Measurements from ENCODE around the gene LYSMD2.
"Not testable (repeated sequence)": the region's sequence is repeated elsewhere in the genome, so short reads cannot be mapped to it uniquely, and the experiment has no call there.

LYSMD2 gene, protein sequence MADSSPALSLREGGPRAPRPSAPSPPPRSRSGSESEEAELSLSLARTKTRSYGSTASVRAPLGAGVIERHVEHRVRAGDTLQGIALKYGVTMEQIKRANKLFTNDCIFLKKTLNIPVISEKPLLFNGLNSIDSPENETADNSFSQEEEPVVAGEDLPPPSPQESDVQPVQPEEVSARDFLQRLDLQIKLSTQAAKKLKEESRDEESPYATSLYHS
- total RNA-seq = 24.8 to 31.0 reads per million in 2 donors

DNA sequence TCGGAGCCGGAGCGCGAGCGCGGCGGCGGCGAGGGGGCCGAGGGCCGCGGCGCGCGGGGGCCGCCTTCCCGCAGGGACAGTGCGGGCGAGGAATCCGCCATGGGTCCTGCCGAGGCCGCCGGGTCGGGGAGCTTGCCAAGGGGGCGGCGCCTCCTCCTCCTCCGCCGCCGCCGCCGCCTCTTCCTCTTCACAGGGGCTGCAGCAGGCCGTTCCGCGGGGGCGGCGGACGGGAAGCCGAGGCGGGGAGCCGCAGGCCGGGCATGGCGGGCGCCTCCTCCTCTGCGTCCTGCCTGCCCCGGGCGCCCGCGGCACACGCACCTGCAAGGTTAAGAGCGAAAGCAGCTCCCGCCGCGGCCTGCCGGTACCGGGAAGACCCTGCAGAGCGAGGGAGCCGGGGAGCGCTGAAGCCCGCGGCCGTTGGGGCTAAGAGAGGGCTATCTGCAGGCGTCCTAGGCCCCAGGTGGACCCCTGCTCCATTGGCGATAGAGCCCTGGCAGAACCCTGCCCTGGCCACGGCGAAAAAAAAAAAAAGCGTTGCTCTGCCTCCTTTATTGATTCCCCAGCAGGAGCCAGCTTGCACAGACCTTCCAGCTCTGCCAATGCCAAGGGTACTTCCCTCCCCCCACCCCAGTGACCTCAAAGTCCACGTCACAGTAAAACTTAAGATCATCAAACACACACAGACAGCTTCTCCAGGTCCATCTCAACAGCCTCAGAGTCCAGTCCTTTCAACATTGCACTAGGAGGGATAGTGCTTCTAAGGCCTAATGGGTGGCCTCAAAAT, at the start of gene LYSMD2:
LYSMD2 (minus strand) TSS at position 134 of the 784 bp plus-strand sequence; CDS start at position 101, 33 bp downstream.
- peak; percentile 56 for DNase-seq

DNA sequence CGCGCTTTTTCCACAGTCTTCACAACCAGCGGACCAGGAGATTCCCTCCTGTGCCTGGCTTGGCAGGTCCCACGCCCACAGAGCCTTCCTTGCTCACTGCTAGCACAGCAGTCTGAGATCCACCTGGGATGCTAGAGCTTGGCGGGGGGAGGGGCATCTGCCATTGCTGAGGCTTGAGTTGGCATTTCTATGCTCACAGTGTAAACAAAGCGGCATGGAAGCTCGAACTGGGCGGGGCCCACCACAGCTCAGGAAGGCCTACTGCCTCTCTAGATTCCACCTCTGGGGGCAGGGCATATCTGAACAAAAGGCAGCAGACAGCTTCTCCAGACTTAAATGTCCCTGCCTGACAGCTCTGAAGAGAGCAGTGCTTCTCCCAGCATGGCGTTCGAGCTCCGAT, 49.7 kb upstream of the LYSMD2 start:
- not testable (repeated sequence) for DNase-seq

DNA sequence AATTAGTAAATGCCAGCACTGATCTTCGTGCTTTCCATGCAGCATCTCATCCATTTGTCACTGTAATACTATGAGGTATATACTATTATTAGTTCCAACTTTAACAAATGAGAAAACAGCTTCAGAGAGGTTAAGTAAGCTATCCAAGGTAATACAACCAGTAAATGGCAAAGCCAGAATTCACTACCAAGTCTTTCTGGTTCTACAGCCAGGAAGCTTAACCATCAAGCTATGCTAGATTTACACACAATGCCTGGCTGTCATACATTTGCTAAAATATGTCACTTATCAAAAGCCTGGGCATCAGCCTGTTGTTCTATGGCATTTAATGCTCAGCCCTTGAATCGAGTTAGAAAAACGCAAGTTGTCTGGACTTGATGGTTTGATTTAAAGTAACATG, 46.5 kb upstream of the LYSMD2 start:
- DNase-seq = no peak

DNA sequence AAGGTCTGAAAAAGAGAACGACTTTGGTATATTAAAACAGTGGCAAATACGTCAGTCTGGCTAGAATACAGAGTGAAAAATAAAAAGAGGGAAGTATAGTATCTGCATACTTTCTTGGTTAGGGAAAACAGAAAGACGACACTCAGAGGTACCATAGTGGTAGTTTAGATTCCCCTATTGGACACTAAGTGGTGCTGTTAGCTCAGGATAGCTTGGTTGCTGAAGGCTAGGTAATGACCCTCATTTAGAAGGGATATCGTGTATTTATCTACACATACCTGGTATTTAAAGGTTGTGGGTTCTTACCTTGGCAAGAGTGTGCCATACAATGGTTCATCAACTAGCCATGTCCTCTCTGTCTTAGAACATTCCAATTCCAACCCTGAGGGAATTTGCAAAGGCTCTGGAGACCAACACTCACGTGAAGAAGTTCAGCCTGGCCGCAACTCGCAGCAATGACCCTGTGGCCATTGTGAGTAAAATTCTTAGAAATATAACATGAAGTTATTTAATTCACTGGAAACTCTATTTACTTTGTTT, 45.0 kb upstream of the LYSMD2 start:
- no peak for DNase-seq

DNA sequence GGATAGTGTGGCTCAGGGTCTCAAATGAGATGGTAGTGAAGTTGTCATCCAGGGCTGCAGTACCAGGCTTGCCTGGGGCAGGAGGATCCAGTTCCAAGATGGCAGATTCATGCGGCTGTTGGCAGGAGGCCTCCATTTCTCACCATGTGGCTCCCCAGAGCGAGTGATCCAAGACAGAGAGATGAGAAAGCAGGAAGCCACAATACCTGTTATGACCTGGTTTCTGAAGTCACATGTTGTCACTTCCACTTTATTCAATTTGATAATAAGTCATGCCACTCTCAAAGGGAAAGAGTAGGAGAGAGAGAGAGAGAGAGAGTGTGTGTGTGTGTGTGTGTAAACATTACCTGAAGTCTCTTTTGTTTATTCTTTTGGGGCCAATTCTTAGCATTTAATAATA, 44.1 kb upstream of the LYSMD2 start:
- no peak for DNase-seq

DNA sequence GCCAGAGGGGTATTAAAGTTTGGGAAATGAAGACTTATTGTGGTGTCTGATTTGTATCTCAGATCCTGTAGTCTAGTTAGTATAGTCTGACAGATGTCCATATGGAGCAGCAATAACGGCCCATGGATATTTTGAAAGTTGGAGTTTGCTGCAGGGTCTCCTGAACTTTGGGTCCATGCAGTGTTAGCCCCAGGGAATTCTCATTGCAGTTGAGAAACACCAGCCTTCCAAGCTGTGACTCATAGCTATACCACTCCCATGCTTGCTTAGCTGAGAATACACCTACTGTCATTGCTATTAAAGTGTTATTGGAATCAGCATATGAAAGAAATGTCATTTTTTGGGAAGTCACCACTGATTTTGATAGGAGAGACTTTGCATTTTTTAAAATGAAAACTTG, 43.2 kb upstream of the LYSMD2 start:
- DNase-seq = no peak

DNA sequence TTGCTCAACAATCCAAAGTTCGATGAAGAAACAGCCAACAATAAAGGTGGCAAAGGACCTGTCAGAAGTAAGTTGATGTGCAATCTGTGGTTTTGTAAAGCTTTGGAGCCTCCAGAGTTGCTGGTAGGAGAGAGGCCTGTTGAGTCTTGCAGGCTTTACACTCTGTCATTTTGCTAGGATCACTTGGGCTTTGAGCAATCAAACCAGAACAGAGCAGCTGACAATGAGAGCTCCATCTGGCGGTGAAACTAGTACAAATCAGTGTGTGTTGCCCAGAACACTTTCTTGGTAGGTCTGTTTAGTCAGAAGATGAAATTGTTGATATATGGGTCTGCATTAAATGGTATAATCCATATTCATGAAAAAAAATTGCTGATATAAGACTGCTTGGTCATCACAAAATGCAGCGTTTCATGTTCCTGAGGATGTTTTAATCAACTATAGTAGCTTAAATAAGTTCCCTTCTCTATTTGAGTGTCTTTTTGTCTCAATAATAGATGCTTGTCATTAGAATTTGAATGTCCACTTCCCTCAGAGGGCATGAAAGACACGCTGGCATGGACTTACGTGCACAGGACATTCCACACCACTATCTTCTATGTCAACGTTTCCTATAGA, 39.6 kb upstream of the LYSMD2 start:
- DNase-seq = no peak

DNA sequence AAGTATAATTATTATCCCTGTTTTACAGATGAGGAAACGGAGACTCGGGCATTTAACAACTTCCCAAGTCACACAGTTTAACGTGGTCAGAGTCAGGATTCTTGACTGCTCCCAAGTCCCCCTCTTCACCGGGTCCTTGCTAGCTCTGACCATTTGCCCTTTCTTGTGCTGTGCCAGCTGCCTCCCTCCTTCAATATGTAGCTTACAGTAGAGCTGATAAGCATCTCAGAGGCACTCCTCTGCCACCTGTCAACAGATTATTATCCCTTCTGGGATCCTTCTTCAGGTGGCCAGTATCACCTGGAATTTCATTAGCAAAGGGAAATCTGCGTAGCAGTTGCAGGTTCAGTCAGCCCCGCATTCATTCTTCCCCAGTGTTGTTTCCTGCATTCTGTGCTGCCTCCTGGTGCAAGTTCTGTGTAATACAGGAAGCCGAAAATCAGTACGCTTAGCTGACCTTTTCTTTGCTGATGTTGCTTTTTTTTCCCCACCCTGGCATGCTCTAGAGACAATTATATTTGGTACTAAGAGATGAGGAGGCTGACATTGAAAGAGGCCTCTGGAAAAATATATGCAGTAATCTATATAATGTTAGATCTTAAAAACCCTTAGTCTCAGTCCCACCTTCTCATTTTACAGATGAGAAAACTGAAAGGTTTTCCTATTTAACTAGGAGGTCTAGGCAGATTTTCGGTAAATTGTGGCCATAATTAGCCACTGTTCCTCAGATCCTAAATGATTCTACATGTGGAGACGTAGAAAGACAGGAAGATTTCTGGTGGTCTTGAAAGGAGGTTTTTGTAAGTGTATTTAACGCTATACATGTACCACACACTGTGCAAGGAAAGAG, 38.7 kb upstream of the LYSMD2 start:
- DNase-seq = no peak

DNA sequence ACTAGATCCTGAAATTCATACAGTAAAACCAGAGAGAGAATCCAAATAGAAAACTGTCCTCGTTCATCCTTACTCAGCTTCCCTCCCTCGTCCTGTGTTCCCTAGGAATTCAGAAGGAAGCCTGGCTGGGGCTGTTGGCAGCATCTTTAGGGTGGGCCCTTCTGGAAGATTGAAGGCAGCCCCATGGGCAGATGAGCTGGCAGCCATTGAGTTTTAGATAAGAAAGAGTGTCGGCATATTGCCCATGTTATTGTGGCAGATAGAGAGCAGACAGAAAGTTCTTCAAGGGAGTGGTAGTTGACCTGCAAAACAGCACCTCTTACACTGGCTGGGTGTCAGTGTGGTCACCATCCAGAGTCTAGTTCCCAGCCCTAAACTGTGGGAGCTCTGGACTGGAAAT, 37.5 kb upstream of the LYSMD2 start:
- DNase-seq = no peak

DNA sequence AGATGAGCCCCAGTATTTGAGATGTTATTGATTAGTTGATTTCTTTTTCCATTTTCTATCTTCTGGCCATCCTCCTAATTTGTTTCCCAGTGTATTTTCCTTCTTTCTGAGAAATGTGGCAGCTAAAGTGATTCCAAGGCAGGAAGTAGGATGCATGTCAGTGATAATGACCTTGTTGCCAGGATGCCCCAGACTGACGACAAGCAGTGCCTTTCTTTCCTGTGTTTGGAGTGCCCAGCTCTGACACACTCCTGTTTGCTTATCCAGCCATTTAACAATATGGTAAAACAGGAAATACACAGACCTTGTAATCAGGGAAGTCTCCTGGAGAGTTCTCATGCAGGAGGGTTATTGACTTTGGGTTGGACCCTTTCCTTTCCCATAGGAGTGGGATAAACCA, 34.3 kb upstream of the LYSMD2 start:
- no peak for DNase-seq

DNA sequence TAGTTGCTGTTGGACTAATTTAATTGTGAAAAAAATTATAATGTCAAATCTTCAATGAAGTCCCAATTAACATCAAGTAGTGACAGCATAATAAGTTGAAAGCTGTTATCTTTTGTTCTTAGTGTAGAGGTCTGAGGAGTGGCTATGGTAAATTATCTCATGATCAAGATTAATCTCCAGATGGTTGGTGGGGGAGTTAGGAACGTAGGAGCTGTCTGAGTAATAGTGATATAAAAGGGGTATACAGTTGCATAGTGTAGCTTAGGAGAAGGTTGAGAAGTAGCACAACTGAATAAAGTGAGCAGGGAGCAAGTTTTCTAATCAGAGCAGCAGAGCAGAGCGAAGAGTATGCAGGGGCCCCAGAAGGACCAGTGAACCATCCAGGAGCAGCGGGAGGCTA, 33.4 kb upstream of the LYSMD2 start:
- no peak for DNase-seq

DNA sequence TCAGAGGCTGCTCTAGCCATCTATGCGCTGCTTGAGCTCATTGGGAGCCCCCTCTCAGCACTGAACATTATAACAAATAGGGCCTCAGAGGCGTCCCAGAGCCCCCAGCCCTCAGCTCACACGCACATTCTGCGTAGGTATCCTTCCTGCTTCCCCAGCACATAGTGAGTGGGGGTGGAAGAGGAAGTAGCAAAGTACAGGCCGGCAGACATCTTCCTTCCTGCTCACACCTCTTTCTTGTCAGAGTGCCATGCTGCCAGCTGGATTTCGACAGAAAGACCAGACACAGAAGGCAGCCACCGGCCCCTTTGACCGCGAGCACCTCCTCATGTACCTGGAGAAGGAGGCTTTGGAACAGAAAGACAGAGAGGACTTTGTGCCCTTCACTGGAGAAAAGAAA, 30.6 kb upstream of the LYSMD2 start:
- DNase-seq = no peak

DNA sequence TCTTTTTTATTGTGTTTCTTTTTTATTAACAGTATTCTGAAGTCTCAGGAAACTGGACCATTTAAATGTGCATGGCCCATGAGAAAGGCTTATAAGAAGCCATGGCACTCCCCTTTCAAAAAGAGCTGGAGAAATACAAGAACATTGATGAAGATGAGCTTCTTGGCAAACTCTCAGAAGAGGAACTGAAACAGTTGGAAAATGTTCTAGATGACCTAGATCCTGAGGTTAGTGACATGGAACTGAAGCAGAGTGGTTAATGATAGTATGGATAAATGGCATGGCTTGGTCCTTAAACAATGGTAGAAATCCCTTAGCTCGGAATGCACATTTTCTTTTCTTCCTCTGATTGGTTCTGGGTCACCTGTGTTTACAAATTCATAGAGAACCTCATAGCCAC, 28.9 kb upstream of the LYSMD2 start:
- no peak for DNase-seq

DNA sequence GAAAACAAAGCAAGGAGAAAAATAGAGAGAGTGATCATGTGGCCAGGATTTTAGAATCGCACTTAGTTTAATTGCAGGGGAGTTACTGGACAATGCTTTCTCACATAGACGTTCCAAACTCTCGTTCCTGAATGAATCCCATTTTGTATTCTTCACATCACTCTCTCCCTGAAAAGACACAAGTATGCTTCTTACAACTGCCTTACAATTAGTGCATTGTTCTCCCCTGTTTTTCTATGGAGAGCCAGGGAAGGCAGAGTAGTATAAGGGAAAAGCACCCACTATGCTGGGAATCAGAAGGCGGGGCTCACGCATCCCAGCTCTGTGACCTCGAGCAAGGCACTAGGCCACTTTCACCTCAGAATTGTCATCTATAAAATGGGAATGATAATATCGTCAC, 28.3 kb upstream of the LYSMD2 start:
- DNase-seq = no peak

DNA sequence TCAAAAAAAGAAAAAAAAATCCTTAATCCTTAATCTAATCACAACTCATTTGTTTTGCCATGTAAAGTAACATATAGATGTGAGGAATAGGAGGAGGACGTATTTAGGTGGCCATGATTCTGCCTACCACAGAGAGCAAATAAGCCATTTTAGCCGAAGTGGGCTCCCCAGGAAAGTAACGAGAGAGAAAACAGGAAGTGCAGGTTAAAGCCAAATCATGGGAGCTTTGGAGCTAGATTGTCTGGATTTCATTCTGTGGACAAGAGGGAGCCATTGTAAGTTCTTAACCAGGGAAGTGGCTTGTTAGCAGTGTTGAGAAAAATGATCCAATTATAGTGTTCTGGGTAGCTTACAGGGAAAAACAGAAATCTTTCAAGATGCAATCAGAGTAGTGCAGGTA, 23.4 kb upstream of the LYSMD2 start:
- no peak for DNase-seq

DNA sequence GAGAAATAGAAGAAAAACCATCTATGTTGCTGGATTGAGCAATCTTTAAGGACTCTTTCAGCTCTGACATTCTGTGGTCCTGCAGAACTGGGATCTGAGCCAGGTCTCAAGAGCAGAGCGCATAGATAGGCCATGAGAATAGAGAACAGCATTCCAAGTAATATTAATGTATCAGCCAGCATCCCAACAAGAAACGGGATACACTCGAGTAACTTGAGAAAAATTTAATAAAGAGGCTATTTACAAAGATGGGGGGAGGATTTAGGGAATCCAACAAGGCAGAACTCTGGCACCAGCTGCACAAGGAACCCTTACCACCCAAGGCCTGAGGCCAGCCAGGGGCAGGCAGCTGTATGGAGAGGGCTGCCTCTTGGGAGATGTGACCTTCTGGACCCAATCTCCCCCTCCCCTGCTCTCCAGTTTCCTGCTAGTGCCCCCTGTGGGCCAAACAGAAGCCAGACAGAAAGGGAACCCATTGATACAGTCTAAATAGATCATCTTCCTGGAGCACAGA, 22.2 kb upstream of the LYSMD2 start:
- DNase-seq = no peak

DNA sequence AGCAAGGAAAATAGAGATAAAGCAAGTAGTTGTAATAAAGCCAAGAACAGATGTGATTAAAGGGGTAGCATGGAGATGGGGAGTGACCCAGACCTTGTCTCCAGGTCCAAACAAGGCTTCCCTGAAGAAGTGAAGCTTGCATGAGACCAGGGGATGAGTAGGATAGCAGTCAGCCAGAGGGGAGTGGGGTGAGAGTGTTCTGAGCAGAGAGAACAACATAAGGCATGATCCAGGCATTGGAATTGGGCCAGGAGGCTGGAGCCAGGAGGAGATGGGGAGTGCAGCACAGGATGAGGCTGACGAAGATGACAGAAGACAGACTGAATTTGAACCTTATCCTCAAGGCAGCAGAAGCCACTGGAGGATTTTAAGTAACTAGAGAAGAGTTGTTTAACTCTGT, 21.2 kb upstream of the LYSMD2 start:
- no peak for DNase-seq

DNA sequence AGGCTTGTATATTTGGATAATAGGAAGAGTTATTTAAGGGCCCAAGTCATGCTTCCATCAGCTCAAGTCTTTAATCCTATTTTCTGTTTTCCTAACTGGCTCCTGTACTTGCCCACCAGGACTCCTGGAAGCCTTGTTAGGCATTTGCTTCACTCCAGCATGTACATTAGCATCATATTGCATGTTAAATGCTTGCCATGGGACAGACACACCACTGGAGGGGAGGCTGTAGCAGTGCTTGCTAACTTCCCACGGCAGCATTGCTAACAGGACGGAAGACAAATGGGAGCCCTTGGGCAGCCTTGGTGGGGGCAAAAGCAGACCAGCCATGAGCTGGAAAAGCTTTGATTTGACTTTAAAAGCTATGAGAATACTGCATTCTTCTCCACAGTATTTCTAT, 20.0 kb upstream of the LYSMD2 start:
- no peak for DNase-seq

DNA sequence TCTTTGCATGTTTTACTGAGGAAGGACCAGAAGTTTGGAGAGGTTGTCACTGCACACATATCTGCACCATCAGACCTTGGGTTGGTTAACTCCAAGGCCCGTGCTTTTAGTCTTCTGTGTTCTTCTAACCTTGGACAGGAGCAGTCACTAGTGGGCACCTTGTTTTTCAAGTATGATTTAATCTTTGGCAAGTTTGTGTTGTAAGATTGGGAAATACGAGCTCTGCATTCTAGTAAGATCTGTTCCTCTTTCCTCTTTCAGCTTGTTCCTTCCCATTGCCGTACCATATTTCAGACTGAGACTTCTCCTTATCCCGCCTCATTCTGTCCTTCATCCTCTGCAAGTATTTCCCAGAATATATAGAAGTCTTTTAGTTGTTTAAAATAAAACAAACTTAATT, 19.0 kb upstream of the LYSMD2 start:
- no peak for DNase-seq

DNA sequence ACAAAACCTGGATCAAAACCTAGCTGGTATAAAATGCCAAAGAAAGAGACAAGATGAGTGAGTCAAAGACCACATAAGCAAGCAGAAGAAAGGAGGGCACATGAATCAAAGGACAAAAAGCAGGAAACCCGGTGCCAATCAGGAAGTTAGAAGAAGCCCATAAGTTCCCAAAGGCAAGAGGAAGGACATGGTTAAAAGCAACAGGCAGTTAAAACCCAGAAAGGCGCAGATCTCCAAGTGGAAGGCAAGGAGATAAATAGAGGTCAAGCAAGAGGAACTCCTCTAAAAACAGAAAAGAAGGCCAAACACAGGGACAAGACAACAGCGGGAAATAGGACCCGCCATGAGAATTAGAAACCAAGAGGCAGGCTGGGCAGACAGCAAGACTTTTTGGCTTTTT, 18.3 kb upstream of the LYSMD2 start:
- no peak for DNase-seq

DNA sequence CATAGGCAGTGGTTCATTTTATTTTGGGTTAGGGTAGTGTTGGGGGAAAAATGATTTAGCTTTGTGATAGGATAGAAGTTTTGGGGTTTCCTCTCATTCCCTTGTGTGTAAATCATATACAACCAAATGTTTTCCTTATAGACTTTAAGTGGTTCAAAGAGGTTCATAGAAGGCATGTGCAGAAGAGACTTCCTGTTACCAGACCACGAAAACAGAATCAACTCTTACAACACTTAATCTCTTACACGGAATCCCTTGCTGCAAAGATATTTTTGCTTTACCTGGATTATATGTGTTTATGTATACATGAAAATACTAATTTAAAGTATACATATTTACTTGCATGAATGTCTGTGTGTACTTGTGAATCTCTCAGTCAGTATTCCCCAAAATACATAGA, 16.8 kb upstream of the LYSMD2 start:
- no peak for DNase-seq

DNA sequence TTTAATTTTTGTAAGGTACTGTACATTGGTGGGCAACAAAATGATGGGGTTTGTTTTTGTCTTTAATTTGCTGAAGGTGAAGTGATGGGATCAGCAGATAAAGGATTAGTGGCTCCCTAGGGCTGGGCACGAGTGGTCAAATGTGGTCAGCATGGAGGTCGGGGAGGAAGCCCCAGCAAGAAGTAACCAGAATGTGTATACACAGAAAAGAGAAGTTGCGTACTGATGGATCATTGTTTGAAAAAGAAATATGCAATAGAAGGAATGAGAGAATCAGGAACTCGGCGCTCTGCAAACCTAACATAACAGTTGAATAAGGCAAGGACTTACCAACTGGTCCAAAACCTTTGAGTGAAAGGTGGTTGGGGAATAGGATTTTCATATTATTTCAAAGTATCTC, 15.4 kb upstream of the LYSMD2 start:
- no peak for DNase-seq

All from activated gamma-delta T cell (primary cell).